Urinary bladder (tissue), 4 donors: ENCODE data around the gene MAP3K7. TPM values are rescaled to one million over a fixed set of nuclear protein-coding genes. Genes with fewer than 3 reads are reported as not detected.
"Not testable (repeated sequence)": the region's sequence is repeated elsewhere in the genome, so short reads cannot be mapped to it uniquely, and the experiment has no call there.

Source experiments
- DNase-seq: peaks from one replicate; pipeline ENCODE4 v3.0.0-alpha.2; 2015; ENCODE audit errors: extremely low spot score
- H3K27ac ChIP-seq: one replicate; pipeline ENCODE4 v1.5.1; 2013; ENCODE audit warnings: low read depth, mild to moderate bottlenecking, moderate library complexity
- H3K36me3 ChIP-seq: one replicate; pipeline ENCODE4 v1.6.1; 2013; ENCODE audit warnings: mild to moderate bottlenecking, moderate library complexity; ENCODE audit not compliant: insufficient read depth
- H3K4me1 ChIP-seq: one replicate; pipeline ENCODE4 v1.6.1; 2013; ENCODE audit warnings: mild to moderate bottlenecking, moderate library complexity; ENCODE audit not compliant: insufficient read depth
- H3K4me3 ChIP-seq: one replicate; pipeline ENCODE4 v1.5.1; 2013; ENCODE audit warnings: low read depth, low read length
- WGBS: extraction: QIAGEN DNeasy Blood & Tissue Kit; methylation state at CpG from one replicate; pipeline ENCODE4 v1.1.7; 2013; 5-methylcytosine and 5-hydroxymethylcytosine counted together
- polyA plus RNA-seq: library from polyadenylated mRNA; stranded (reverse); fragments of 200-250 nt; gene quantifications from one replicate; pipeline ENCODE4 v1.2.3, GENCODE V29; 2013
- total RNA-seq: library from RNA; depleted of rRNA; stranded (reverse); fragments of >200 nt; gene quantifications from one replicate; pipeline ENCODE4 v1.2.3, GENCODE V29; 2014
- donor health status: healthy with polysubstance abuse.
- donor health status: healthy.

Gene MAP3K7
- total and polyA plus RNA-seq, 2 donors: 15.4 to 63.2 TPM

DNA sequence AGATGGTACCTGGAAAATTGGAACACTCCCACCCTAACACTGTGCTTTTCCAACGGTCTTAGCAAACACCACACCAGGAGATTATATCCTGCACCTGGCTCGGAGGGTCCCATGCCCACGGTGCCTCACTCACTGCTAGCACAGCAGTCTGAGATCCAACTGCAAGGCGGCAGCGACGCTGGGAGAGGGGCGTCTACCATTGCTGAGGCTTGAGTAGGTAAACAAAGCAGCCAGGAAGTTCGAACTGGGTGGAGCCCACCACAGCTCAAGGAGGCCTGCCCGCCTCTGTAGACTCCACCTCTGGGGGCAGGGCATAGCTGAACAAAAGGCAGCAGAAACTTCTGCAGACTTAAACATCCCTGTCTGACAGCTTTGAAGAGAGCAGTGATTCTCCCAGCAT is 24.5 kb downstream of the MAP3K7 start:
- not testable (repeated sequence) for H3K27ac ChIP-seq, DNase-seq, H3K4me3 ChIP-seq, H3K36me3 ChIP-seq, H3K4me1 ChIP-seq
- 93% methylated on average over 8 of the region's 9 CpGs for WGBS

- Histone ChIP-seq H3K27ac (no peak overlapping the region), H3K4me3 (no peak overlapping the region), H3K36me3 (peaks cover 2% of the 10 kb centered on the region), H3K4me1 (no peaks in the 10 kb centered on the region)
- no peak for DNase-seq
- 97% methylated on average over 4 of the region's 4 CpGs for WGBS
These were observed 26.9 kb downstream of the MAP3K7 start for GRCh38 chr6:90559931-90560330.

DNA sequence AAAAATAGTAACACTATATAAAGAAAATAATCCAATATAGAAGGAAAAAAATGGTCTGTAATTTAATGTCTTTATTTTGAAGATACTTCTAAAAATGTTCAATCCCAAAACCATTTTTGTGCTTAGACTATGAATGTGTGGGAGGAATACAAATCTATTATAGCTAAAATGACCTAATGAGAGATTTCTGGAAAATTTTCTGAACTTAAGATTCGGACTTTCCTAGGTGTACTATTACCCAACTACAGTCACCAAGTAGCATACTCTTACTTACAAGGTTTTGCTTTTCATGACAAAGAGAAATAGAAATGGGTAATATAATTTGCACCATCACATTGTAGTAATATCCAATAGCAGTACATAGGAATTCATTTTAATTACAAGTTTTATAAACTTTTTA is 29.9 kb downstream of the MAP3K7 start:
- 99% methylated on average over 1 of the region's 1 CpG for WGBS
- no peak for DNase-seq
- no peaks in the 10 kb centered on the region for H3K4me1 ChIP-seq

DNA sequence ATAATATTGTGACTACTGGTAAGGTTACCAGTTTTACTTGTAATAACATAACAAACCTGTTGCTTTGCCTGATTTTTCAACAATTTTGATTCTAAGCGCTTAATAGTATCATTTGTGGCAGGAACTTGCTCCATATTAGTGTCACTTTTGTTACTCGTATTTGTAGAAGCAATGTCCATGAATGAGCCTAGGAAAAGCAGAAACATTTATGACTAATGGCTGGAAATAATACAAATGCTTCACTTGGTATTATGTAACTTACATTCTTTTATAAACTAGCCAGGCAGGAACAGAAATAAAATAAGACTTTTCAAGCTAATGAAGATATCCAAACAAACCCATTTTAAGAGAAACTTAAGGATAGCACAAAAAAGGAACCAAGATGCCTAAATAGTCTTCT is 38.9 kb downstream of the MAP3K7 start:
- no peak overlapping the region for H3K27ac ChIP-seq
- no peaks in the 10 kb centered on the region for H3K36me3 ChIP-seq
- 94% methylated on average over 2 of the region's 2 CpGs for WGBS
- no peak for DNase-seq
- H3K4me1 ChIP-seq: no peaks in the 10 kb centered on the region
- H3K4me3 ChIP-seq: no peak overlapping the region

More for the DNA sequence above, 29.9 kb downstream of the MAP3K7 start:
- Histone ChIP-seq H3K27ac (no peak overlapping the region), H3K4me3 (no peak overlapping the region), H3K36me3 (no peaks in the 10 kb centered on the region)

- H3K27ac ChIP-seq: no peak overlapping the region
- H3K36me3 ChIP-seq: no peaks in the 10 kb centered on the region
- 81% methylated on average over 4 of the region's 4 CpGs for WGBS
These were observed 39.8 kb downstream of the MAP3K7 start for GRCh38 chr6:90547079-90547478.

GRCh38 chr6:90545448-90545847 is 41.4 kb downstream of the MAP3K7 start:
- no peaks in the 10 kb centered on the region for H3K4me1 ChIP-seq
- 96% methylated on average over 3 of the region's 3 CpGs for WGBS
- no peaks in the 10 kb centered on the region for H3K36me3 ChIP-seq
- H3K4me3 ChIP-seq: no peak overlapping the region
- no peak overlapping the region for H3K27ac ChIP-seq
- DNase-seq: no peak

More at GRCh38 chr6:90547079-90547478, 39.8 kb downstream of the MAP3K7 start:
- no peak overlapping the region for H3K4me3 ChIP-seq
- DNase-seq: no peak
- no peaks in the 10 kb centered on the region for H3K4me1 ChIP-seq

- no peaks in the 10 kb centered on the region for H3K36me3 ChIP-seq
- WGBS: 95% methylated on average over 4 of the region's 4 CpGs
- no peak overlapping the region for H3K4me3 ChIP-seq
- no peak for DNase-seq
- H3K4me1 ChIP-seq: no peaks in the 10 kb centered on the region
- H3K27ac ChIP-seq: no peak overlapping the region
These were observed 42.1 kb downstream of the MAP3K7 start for GRCh38 chr6:90544741-90545140.

DNA sequence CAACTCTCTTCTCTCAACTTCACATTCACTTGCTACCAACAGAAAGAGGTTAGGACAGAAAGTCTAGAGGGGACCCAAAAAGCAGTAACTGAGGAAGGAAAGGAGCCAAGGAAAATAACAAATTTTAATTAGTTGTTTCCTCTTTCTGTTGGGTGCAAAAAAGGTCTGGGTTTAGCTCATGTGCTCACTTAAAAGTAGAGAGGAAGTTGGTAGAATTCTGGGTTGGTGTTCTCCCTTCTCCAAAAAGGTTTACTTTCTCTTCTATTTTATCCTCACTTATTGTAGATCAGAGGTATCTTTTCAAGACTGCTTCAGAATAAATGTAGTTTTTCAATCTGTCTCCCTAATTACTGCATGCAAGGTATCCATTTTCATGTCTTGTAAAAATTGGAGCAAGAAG is 42.8 kb downstream of the MAP3K7 start:
- no peak for DNase-seq
- H3K36me3 ChIP-seq: no peaks in the 10 kb centered on the region
- no peaks in the 10 kb centered on the region for H3K4me1 ChIP-seq
- no peak overlapping the region for H3K4me3 ChIP-seq
- no peak overlapping the region for H3K27ac ChIP-seq

DNA sequence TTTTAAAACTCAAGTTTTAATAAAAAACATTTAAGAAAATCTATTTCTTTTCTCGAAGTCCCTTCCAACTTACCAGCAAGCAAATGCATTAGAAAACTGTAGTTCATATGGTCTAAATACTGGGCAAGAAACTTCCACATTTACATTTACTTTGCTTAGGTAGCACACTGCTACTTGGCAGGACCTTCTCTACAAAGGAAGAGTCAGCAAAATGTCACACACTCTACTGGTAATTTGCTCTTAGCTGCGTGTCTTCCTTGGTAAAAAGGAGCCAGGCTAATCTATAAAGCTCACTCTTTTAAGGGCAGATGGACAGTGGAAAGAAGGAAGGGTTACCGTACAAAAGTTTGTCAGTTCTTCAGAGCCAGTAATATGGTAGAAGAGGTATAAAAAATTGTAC is 45.7 kb downstream of the MAP3K7 start:
- Histone ChIP-seq H3K36me3 (peaks cover 1% of the 10 kb centered on the region), H3K27ac (no peak overlapping the region), H3K4me1 (no peaks in the 10 kb centered on the region), H3K4me3 (no peak overlapping the region)
- WGBS: 93% methylated on average over 3 of the region's 3 CpGs
- DNase-seq: no peak

DNA sequence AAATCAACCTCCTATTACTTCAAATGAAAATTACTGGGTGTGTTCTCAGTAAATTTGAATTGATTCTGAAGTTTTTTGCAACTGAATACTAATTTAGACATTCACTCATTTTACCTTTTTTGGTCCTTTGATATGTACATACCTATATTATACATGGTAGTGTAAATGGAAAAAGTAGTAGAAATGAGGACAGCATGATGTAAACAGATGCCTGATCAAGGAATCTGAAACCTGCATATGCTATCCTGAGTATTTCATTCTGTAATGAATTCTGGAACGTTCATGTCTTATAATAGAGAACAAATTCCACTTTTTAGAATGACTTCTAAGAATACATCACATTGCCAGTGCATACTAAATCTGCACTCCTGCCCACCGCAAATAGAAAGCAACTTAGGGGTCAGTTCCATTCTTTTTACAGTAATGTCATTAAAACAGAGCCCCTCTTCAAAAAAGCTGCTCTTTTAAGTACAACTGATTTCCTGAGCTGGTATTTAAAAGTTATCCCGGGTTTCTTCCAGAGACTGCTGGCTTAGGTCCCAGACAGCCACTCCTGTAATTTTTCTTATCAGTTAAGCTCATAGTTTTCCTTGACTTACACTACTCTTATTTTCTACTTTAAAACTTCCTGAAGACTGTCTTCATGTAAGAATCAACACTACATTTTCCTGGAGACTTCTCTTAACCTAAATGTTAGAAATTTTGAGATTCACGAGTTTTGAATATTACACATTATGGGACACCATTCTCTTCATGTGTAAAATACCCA is 48.4 kb downstream of the MAP3K7 start:
- Histone ChIP-seq H3K4me3 (no peak overlapping the region), H3K27ac (no peak overlapping the region), H3K4me1 (no peaks in the 10 kb centered on the region), H3K36me3 (peaks cover 1% of the 10 kb centered on the region)
- DNase-seq: no peak
- WGBS: 31% methylated on average over 4 of the region's 4 CpGs

- Histone ChIP-seq H3K27ac (no peak overlapping the region), H3K4me1 (no peaks in the 10 kb centered on the region), H3K36me3 (peaks cover 1% of the 10 kb centered on the region), H3K4me3 (no peak overlapping the region)
- DNase-seq: no peak
- WGBS: 68% methylated on average over 3 of the region's 3 CpGs
These were observed 49.1 kb downstream of the MAP3K7 start for GRCh38 chr6:90537723-90538258.

- Histone ChIP-seq H3K4me3 (no peak overlapping the region), H3K27ac (no peak overlapping the region), H3K36me3 (peaks cover 1% of the 10 kb centered on the region), H3K4me1 (no peaks in the 10 kb centered on the region)
- 88% methylated on average over 4 of the region's 4 CpGs for WGBS
- DNase-seq: no peak
These were observed 49.8 kb downstream of the MAP3K7 start for GRCh38 chr6:90537027-90537426.

GRCh38 chr6:90536520-90536919 is 50.4 kb downstream of the MAP3K7 start:
- H3K4me3 ChIP-seq: no peak overlapping the region
- H3K4me1 ChIP-seq: no peaks in the 10 kb centered on the region
- WGBS: 90% methylated on average over 4 of the region's 4 CpGs
- H3K36me3 ChIP-seq: peaks cover 1% of the 10 kb centered on the region
- no peak overlapping the region for H3K27ac ChIP-seq
- DNase-seq: no peak

DNA sequence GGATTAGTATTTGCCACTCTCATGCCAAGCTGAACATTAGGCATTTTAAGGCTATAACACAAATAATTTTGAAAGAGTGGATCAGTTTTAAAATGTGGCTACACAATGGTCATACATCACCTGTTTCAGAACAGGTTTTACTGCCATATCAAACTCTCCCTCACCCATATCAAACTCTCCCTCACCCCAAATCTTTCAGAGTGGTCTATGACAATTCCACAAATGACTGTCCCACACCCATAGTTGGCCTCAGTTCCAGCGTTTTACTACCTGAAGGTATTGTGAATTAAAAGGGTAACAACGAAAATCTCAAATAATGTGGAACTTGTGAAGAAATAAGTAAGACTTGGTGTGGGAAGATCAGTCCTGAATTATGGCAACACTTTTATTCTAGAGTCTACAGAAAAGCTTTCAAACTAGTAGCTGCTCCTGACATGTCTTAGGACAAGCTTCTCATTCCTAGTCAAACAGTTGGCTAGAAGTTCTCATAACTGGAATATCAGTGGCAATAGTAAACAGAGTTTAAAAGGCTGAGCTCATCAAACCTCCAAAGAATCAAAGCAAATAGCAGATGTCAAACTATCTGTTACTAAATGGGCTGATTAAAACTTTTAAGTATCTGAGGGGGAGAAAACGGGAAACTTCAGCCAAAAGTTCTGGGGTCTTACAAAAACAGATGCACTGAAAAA is 52.4 kb downstream of the MAP3K7 start:
- Histone ChIP-seq H3K27ac (no peak overlapping the region), H3K4me3 (no peak overlapping the region), H3K36me3 (peaks cover 1% of the 10 kb centered on the region), H3K4me1 (no peaks in the 10 kb centered on the region)
- no peak for DNase-seq
- WGBS: 94% methylated on average over 3 of the region's 3 CpGs
